IMR-90 (cell line): ENCODE results near the gene SLC5A7. TPM values are rescaled to one million over a fixed set of nuclear protein-coding genes. Genes with fewer than 3 reads are reported as not detected.

ENCODE experiments used
- ATAC-seq: fragments of 200-7000 bp; cut with Tn5 transposase; 2 replicates; pipeline ENCODE4 v1.9.1; 2020; ENCODE audit warnings: low read depth, mild to moderate bottlenecking, moderate library complexity
- BruUV-seq: library from RNA; stranded (reverse); fragments of 400-500 nt; replicated peaks from 2 replicates; lab custom pipeline; 2021; lab: Mats Ljungman, UMichigan
- CTCF ChIA-PET: fragments of 300-600 bp; formaldehyde crosslinking; extraction: SDS; loops from one replicate; lab custom pipeline; 2021; ENCODE audit warnings: antibody characterized with exemption; lab: Yijun Ruan, JAX
- POLR2A ChIA-PET: fragments of 300-600 bp; sonication (Branson Sonifier 250); formaldehyde crosslinking; loops from one replicate; lab custom pipeline; 2022; ENCODE audit warnings: antibody characterized with exemption; ENCODE audit not compliant: unreplicated experiment; lab: Charles Lee
- DNase-seq: peaks from one replicate; pipeline ENCODE4 v3.0.0; 2013
- H2AFZ ChIP-seq: replicated peaks from 2 replicates; pipeline ENCODE3; 2013; ENCODE audit warnings: low read length, mild to moderate bottlenecking; ENCODE audit not compliant: poor library complexity
- H2AK5ac ChIP-seq: 2 replicates; pipeline ENCODE4 v1.6.1; 2013; ENCODE audit warnings: low read depth, low read length, inconsistent platforms
- H2AK9ac ChIP-seq: replicated peaks from 2 replicates; pipeline ENCODE3; 2013; ENCODE audit warnings: mild to moderate bottlenecking, low read depth, low read length, moderate library complexity; ENCODE audit not compliant: poor library complexity
- H2BK120ac ChIP-seq: 2 replicates; pipeline ENCODE4 v1.6.1; 2013; ENCODE audit warnings: low read depth, low read length, inconsistent platforms
- H2BK15ac ChIP-seq: 3 replicates; pipeline ENCODE4 v1.6.1; 2013; ENCODE audit warnings: low read depth, low read length, inconsistent platforms
- H2BK20ac ChIP-seq: 2 replicates; pipeline ENCODE4 v1.6.1; 2013; ENCODE audit warnings: low read depth, mild to moderate bottlenecking, inconsistent platforms, low read length, moderate library complexity
- H2BK5ac ChIP-seq: 2 replicates; pipeline ENCODE4 v1.6.1; 2013; ENCODE audit warnings: mild to moderate bottlenecking, low read depth, low read length, inconsistent platforms; ENCODE audit not compliant: poor library complexity, severe bottlenecking
- H3K14ac ChIP-seq: replicated peaks from 2 replicates; pipeline ENCODE4 v1.6.1; 2013; ENCODE audit warnings: low read depth, low read length, inconsistent platforms
- H3K18ac ChIP-seq: 2 replicates; pipeline ENCODE4 v1.6.1; 2013; ENCODE audit warnings: low read depth, low read length, control low read depth
- H3K23ac ChIP-seq: 2 replicates; pipeline ENCODE4 v1.6.1; 2013; ENCODE audit warnings: low read depth, low read length, inconsistent platforms
- H3K27ac ChIP-seq: 2 replicates; pipeline ENCODE4 v1.5.1; 2013; ENCODE audit warnings: mild to moderate bottlenecking, control low read depth, low read length; ENCODE audit not compliant: insufficient read depth
- H3K27me3 ChIP-seq: 2 replicates; pipeline ENCODE4 v1.6.1; 2013; ENCODE audit warnings: low read length; ENCODE audit not compliant: control insufficient read depth, insufficient read depth
- H3K36me3 ChIP-seq: 2 replicates; pipeline ENCODE4 v1.6.1; 2013; ENCODE audit warnings: low read length, mixed read lengths; ENCODE audit not compliant: control insufficient read depth, insufficient read depth
- H3K4ac ChIP-seq: 2 replicates; pipeline ENCODE4 v1.6.1; 2013; ENCODE audit warnings: low read depth, low read length, inconsistent platforms
- H3K4me1 ChIP-seq: 2 replicates; pipeline ENCODE4 v1.6.1; 2013; ENCODE audit warnings: low read length, mixed read lengths; ENCODE audit not compliant: control insufficient read depth, insufficient read depth
- H3K4me2 ChIP-seq: 2 replicates; pipeline ENCODE4 v1.6.1; 2013; ENCODE audit warnings: low read depth, mild to moderate bottlenecking, control low read depth, low read length, moderate library complexity
- H3K4me3 ChIP-seq: 2 replicates; pipeline ENCODE4 v1.5.1; 2013; ENCODE audit warnings: low read depth, mild to moderate bottlenecking, control low read depth, low read length, moderate library complexity; ENCODE audit not compliant: insufficient read depth
- H3K56ac ChIP-seq: 2 replicates; pipeline ENCODE4 v1.6.1; 2013; ENCODE audit warnings: low read length, inconsistent platforms; ENCODE audit not compliant: insufficient read depth; ENCODE audit errors: extremely low read depth
- H3K79me1 ChIP-seq, 2 experiments: 2 replicates each; pipeline ENCODE4 v1.6.1; 2013; ENCODE audit warnings: low read length in 2 of 2, inconsistent platforms in 1 of 2, low read depth in 1 of 2
- H3K9ac ChIP-seq: 2 replicates; pipeline ENCODE4 v1.6.1; 2013; ENCODE audit warnings: low read depth, low read length, control low read depth
- H3K9me1 ChIP-seq: 2 replicates; pipeline ENCODE4 v1.6.1; 2013; ENCODE audit warnings: low read length, inconsistent platforms; ENCODE audit not compliant: insufficient read depth
- H3K9me3 ChIP-seq: 2 replicates; pipeline ENCODE4 v1.6.1; 2013; ENCODE audit warnings: low read length; ENCODE audit not compliant: control insufficient read depth, insufficient read depth
- H4K20me1 ChIP-seq: 2 replicates; pipeline ENCODE4 v1.6.1; 2013; ENCODE audit warnings: low read length, inconsistent platforms; ENCODE audit not compliant: insufficient read depth
- H4K5ac ChIP-seq: 2 replicates; pipeline ENCODE4 v1.6.1; 2013; ENCODE audit warnings: mild to moderate bottlenecking, low read depth, low read length, control low read depth
- H4K8ac ChIP-seq, 2 experiments: 2 replicates each; pipeline ENCODE4 v1.6.1; 2013; ENCODE audit warnings: low read depth in 2 of 2, low read length in 2 of 2, control low read depth in 1 of 2, inconsistent platforms in 1 of 2
- H4K91ac ChIP-seq: 2 replicates; pipeline ENCODE4 v1.6.1; 2013; ENCODE audit warnings: low read depth, low read length, inconsistent platforms; ENCODE audit not compliant: insufficient read depth
- CEBPB ChIP-seq: IDR thresholded peaks from 2 replicates; pipeline ENCODE4 v1.6.1; 2012; ENCODE audit warnings: low read depth, low read length, improper control_type of control experiment
- WGBS, 2 experiments: methylation state at CpG; one replicate each; pipeline versions ENCODE4 v1.1.5 to v1.1.7; 2013; ENCODE audit warnings: missing lambda C conversion rate in 2 of 2; ENCODE audit not compliant: insufficient read length in 1 of 2; ENCODE audit errors: extremely low coverage in 2 of 2; 5-methylcytosine and 5-hydroxymethylcytosine counted together
- dilution Hi-C: fragments of 300-500 bp; cut with HindIII; formaldehyde crosslinking; loops from one replicate; pipeline ENCODE4 v1.14.3; 2018; ENCODE audit warnings: low sequenced_read_pairs; ENCODE audit not compliant: unreplicated experiment
- in situ Hi-C: fragments of 300-500 bp; cut with MboI; formaldehyde crosslinking; loops from 3 replicates; pipeline ENCODE4 v1.14.3; 2019; ENCODE audit warnings: low sequenced_read_pairs, inconsistent platforms, mixed read lengths
- intact Hi-C: fragments of 100-400 bp; cut with micrococcal nuclease; formaldehyde crosslinking; loops from 2 replicates; pipeline ENCODE4 v1.10.0; 2022
- polyA plus RNA-seq, 3 experiments: library from polyadenylated mRNA; depleted of rRNA; stranded (reverse); fragments of >200 nt; gene quantifications; 2 replicates each; pipeline ENCODE4 v1.2.3, GENCODE V29; 2012; ENCODE audit warnings: low replicate concordance in 1 of 3
- total RNA-seq: library from RNA; depleted of rRNA; stranded (reverse); fragments of >200 nt; gene quantifications from 2 replicates; pipeline ENCODE4 v1.2.3, GENCODE V29; 2012

SLC5A7 gene
- total and polyA plus RNA-seq, 2 of the 4 experiments (the other 2 are of a cell fraction) = not detected

DNA sequence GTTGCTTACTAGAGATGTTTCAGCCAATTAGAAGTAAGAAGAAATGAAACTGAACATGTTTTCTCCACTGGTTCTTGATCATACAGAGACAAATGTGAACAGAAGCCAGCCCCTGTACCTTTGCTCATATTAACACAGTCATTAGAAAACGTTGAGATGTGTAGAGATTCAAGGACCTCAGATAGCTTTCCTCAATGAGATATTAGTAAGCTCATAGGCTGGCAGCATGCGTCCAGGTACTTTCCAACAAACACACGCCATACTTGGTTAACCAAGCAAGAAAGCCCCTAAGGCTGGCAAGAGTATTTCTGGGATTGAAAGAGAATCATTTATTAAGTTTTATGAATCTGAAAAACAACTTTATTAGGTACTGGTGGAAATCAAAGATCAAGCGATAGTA lies 37.5 kb downstream of the SLC5A7 start:
- H2AFZ ChIP-seq = no peak overlapping the region
- H4K5ac ChIP-seq = no peak overlapping the region
- no peak overlapping the region for H2BK15ac ChIP-seq
- ATAC-seq (no peak), DNase-seq (no peak)
- CTCF ChIA-PET = interaction anchor here (0.6 kb wide), 1 partner anchor 14 kb away, joined by 3 read pairs; no protein-coding TSS in a partner anchor
- H2AK9ac ChIP-seq = no peak overlapping the region
- no peak overlapping the region for H3K14ac ChIP-seq
- no peak overlapping the region for H3K4ac ChIP-seq
- no peak overlapping the region for H4K91ac ChIP-seq
- TF ChIP-seq CEBPB = no peak
- no peak overlapping the region for H2AK5ac ChIP-seq
- H3K36me3 ChIP-seq = no peaks in the 10 kb centered on the region
- H3K4me1 ChIP-seq = no peaks in the 10 kb centered on the region
- H2BK120ac ChIP-seq = no peak overlapping the region
- POLR2A ChIA-PET = no interaction called here
- in situ Hi-C loops = no loop called here
- no TSS peak for BruUV-seq
- no peak overlapping the region for H3K18ac ChIP-seq
- H3K27me3 ChIP-seq = no peaks in the 10 kb centered on the region
- H3K9me3 ChIP-seq = no peaks in the 10 kb centered on the region; the same call in 1 of the 2 replicates
- no peaks in the 10 kb centered on the region for H3K79me1 ChIP-seq
- intact Hi-C loops = no loop called here
- H2BK20ac ChIP-seq = no peak overlapping the region
- H3K4me3 ChIP-seq = no peak overlapping the region
- H4K8ac ChIP-seq = no peak overlapping the region
- dilution Hi-C loops = no loop called here
- H3K9ac ChIP-seq = no peak overlapping the region
- no peak overlapping the region for H3K4me2 ChIP-seq
- no peak overlapping the region for H3K23ac ChIP-seq
- no peak overlapping the region for H2BK5ac ChIP-seq
- no peak overlapping the region for H3K27ac ChIP-seq
- no CpG with 5 or more reads among the region's 4 CpGs for WGBS, 2 experiments
- no peaks in the 10 kb centered on the region for H3K9me1 ChIP-seq
- no peak overlapping the region for H3K56ac ChIP-seq
- no peaks in the 10 kb centered on the region for H4K20me1 ChIP-seq
